HG02852 (cell line): ENCODE measurements around the gene MRPS25.
A peak's percentile ranks its signal among the peaks of the same experiment; 100 is the strongest.

Experiments used
- ATAC-seq: cut with Tn5 transposase; IDR thresholded peaks from one replicate; pipeline ENCODE4 v1.9.1; 2021; ENCODE audit warnings: mild to moderate bottlenecking, moderate library complexity; ENCODE audit not compliant: unreplicated experiment

The MRPS25 gene

GRCh38 chr3:15064835-15065549, at the start of gene MRPS25:
MRPS25 (minus strand) TSS chr3:15065315; CDS start chr3:15065194, 121 bp downstream.
- peak; percentile 98 for ATAC-seq

GRCh38 chr3:15113884-15114283, 48.8 kb upstream of the MRPS25 start:
- no peak for ATAC-seq

GRCh38 chr3:15113471-15113870, 48.4 kb upstream of the MRPS25 start:
- no peak for ATAC-seq

GRCh38 chr3:15112011-15112410, 46.9 kb upstream of the MRPS25 start:
- no peak for ATAC-seq

GRCh38 chr3:15110206-15110605, 45.1 kb upstream of the MRPS25 start:
- ATAC-seq: no peak

GRCh38 chr3:15108869-15109268, 43.8 kb upstream of the MRPS25 start:
- ATAC-seq: no peak

GRCh38 chr3:15108082-15108545, 43.0 kb upstream of the MRPS25 start:
- peak; percentile 83 for ATAC-seq

- no peak for ATAC-seq
These were observed 42.2 kb upstream of the MRPS25 start for GRCh38 chr3:15107075-15107947.

- no peak for ATAC-seq
These were observed 37.7 kb upstream of the MRPS25 start for GRCh38 chr3:15102836-15103235.

GRCh38 chr3:15102256-15102655, 37.1 kb upstream of the MRPS25 start:
- no peak for ATAC-seq

- peak; percentile 14 for ATAC-seq
These were observed 34.4 kb upstream of the MRPS25 start for GRCh38 chr3:15099364-15100098.

GRCh38 chr3:15098503-15099363, 33.6 kb upstream of the MRPS25 start, which contains the start of gene RBSN:
RBSN (minus strand) TSS chr3:15099148; CDS start chr3:15096120, 3,028 bp downstream.
- ATAC-seq: peak; percentile 84

- ATAC-seq: no peak
These were observed 32.8 kb upstream of the MRPS25 start for GRCh38 chr3:15097891-15098290.

GRCh38 chr3:15096046-15096445, 30.9 kb upstream of the MRPS25 start:
- ATAC-seq: no peak

- ATAC-seq: no peak
These were observed 29.2 kb upstream of the MRPS25 start for GRCh38 chr3:15094187-15094875.

- no peak for ATAC-seq
These were observed 27.6 kb upstream of the MRPS25 start for GRCh38 chr3:15092686-15093085.

GRCh38 chr3:15091575-15091974, 26.5 kb upstream of the MRPS25 start:
- no peak for ATAC-seq

- no peak for ATAC-seq
These were observed 24.1 kb upstream of the MRPS25 start for GRCh38 chr3:15089201-15089600.

- ATAC-seq: no peak
These were observed 21.6 kb upstream of the MRPS25 start for GRCh38 chr3:15086699-15087098.

GRCh38 chr3:15086263-15086662, 21.1 kb upstream of the MRPS25 start:
- ATAC-seq: no peak
